ENCODE measurements around the gene LRRFIP1.
"Not testable (repeated sequence)": the region's sequence is repeated elsewhere in the genome, so short reads cannot be mapped to it uniquely, and the experiment has no call there.

Gene LRRFIP1

GRCh38 chr2:237662671-237663093, 35.3 kb downstream of the LRRFIP1 start:
- DNase-seq (ENCODE audit: low read depth): no peak

GRCh38 chr2:237663517-237664110, 36.2 kb downstream of the LRRFIP1 start:
- DNase-seq (ENCODE audit: low read depth): no peak

GRCh38 chr2:237664151-237664550, 36.8 kb downstream of the LRRFIP1 start:
- DNase-seq (ENCODE audit: low read depth): no peak

GRCh38 chr2:237665713-237666143, 38.3 kb downstream of the LRRFIP1 start:
- no peak for DNase-seq (ENCODE audit: low read depth)

- DNase-seq (ENCODE audit: low read depth): no peak
Measured at GRCh38 chr2:237666606-237667005, 39.2 kb downstream of the LRRFIP1 start.

- not testable (repeated sequence) for DNase-seq (ENCODE audit: low read depth)
Measured at GRCh38 chr2:237667050-237667576, 39.7 kb downstream of the LRRFIP1 start.

GRCh38 chr2:237667893-237668292, 40.5 kb downstream of the LRRFIP1 start:
- no peak for DNase-seq (ENCODE audit: low read depth)

- DNase-seq (ENCODE audit: low read depth): no peak
Measured at GRCh38 chr2:237668440-237668839, 41.1 kb downstream of the LRRFIP1 start.

- no peak for DNase-seq (ENCODE audit: low read depth)
Measured at GRCh38 chr2:237669283-237669627, 41.9 kb downstream of the LRRFIP1 start.

- no peak for DNase-seq (ENCODE audit: low read depth)
Measured at GRCh38 chr2:237669628-237670392, 42.4 kb downstream of the LRRFIP1 start.

- DNase-seq (ENCODE audit: low read depth): no peak
Measured at GRCh38 chr2:237670641-237671040, 43.3 kb downstream of the LRRFIP1 start.

GRCh38 chr2:237671466-237672138, 44.2 kb downstream of the LRRFIP1 start:
- no peak for DNase-seq (ENCODE audit: low read depth)

- DNase-seq (ENCODE audit: low read depth): no peak
Measured at GRCh38 chr2:237672731-237673129, 45.3 kb downstream of the LRRFIP1 start.

GRCh38 chr2:237673130-237674001, 46.0 kb downstream of the LRRFIP1 start:
- peak; percentile 83 for DNase-seq (ENCODE audit: low read depth)

- peak; percentile 68 for DNase-seq (ENCODE audit: low read depth)
Measured at GRCh38 chr2:237674731-237675276, 47.4 kb downstream of the LRRFIP1 start.

GRCh38 chr2:237675316-237675715, 47.9 kb downstream of the LRRFIP1 start:
- no peak for DNase-seq (ENCODE audit: low read depth)

GRCh38 chr2:237680702-237681478, 53.5 kb downstream of the LRRFIP1 start:
- no peak for DNase-seq (ENCODE audit: low read depth)

GRCh38 chr2:237682151-237682550, 54.8 kb downstream of the LRRFIP1 start:
- no peak for DNase-seq (ENCODE audit: low read depth)

- no peak for DNase-seq (ENCODE audit: low read depth)
Measured at GRCh38 chr2:237682856-237683670, 55.7 kb downstream of the LRRFIP1 start.

GRCh38 chr2:237685408-237685807, 58.0 kb downstream of the LRRFIP1 start:
- DNase-seq (ENCODE audit: low read depth): no peak
